HL-60 (cell line): ENCODE measurements around the gene CKAP2L.
A peak's percentile ranks its signal among the peaks of the same experiment; 100 is the strongest.

Source experiments
- DNase-seq, 2 experiments: peaks; one replicate each; pipeline ENCODE4 v3.0.0-alpha.2; 2010 to 2020; ENCODE audit warnings: low read depth in 1 of 2, low spot score in 1 of 2
- H3K27ac ChIP-seq: fragments of 250-450 bp; sonication (Bioruptor Pico); replicated peaks from 2 replicates; pipeline ENCODE4 v1.5.1; 2020; ENCODE audit warnings: mild to moderate bottlenecking, moderate library complexity
- H3K27me3 ChIP-seq: fragments of 250-450 bp; sonication (Bioruptor Pico); 2 replicates; pipeline ENCODE4 v1.5.1; 2021; ENCODE audit warnings: mild to moderate bottlenecking, moderate library complexity; ENCODE audit not compliant: insufficient read depth, poor library complexity, severe bottlenecking
- H3K4me3 ChIP-seq: replicated peaks from 2 replicates; pipeline ENCODE4 v1.5.1; 2011; ENCODE audit warnings: mild to moderate bottlenecking, control low read depth, low read length; ENCODE audit not compliant: insufficient read depth
- CTCF ChIP-seq: IDR thresholded peaks from one replicate; pipeline ENCODE4 v1.5.1; 2011; ENCODE audit warnings: low read length, control low read depth, inconsistent platforms; ENCODE audit not compliant: insufficient read depth
- GABPA ChIP-seq: IDR thresholded peaks from 2 replicates; pipeline ENCODE4 v1.6.1; 2012; ENCODE audit warnings: low read depth
- POLR2AphosphoS5 ChIP-seq: IDR thresholded peaks from 2 replicates; pipeline ENCODE4 v1.6.1; 2012; ENCODE audit warnings: low read depth
- REST ChIP-seq: IDR thresholded peaks from 2 replicates; pipeline ENCODE4 v1.6.1; 2012; ENCODE audit warnings: low read depth; ENCODE audit not compliant: insufficient replicate concordance
- SPI1 ChIP-seq: IDR thresholded peaks from 2 replicates; pipeline ENCODE4 v1.6.1; 2012; ENCODE audit warnings: low read depth, mild to moderate bottlenecking, borderline replicate concordance

CKAP2L gene

GRCh38 chr2:112691881-112692281, 72.5 kb downstream of the CKAP2L start:
- Histone ChIP-seq H3K27me3 (no peaks in the 10 kb centered on the region), H3K27ac (0 out of 2 replicates have a peak overlapping the region, but pooled peaks have one; percentile 15), H3K4me3 (no peak overlapping the region)
- no peak for DNase-seq
- TF ChIP-seq GABPA (no peak), CTCF (no peak), SPI1 (no peak), POLR2AphosphoS5 (no peak), REST (no peak)

GRCh38 chr2:112690853-112691401, 73.5 kb downstream of the CKAP2L start:
- Histone ChIP-seq H3K27me3 (no peaks in the 10 kb centered on the region), H3K4me3 (no peak overlapping the region), H3K27ac (peak overlapping the region; percentile 64)
- peak; percentile 86 to 96 for DNase-seq
- no peak for TF ChIP-seq GABPA
- peak; percentile 88 for TF ChIP-seq POLR2AphosphoS5
- TF ChIP-seq CTCF: peak; percentile 48
- no peak for TF ChIP-seq REST
- no peak for TF ChIP-seq SPI1

- Histone ChIP-seq H3K27me3 (no peaks in the 10 kb centered on the region), H3K27ac (no peak overlapping the region), H3K4me3 (no peak overlapping the region)
- no peak for DNase-seq
- TF ChIP-seq POLR2AphosphoS5 (no peak), CTCF (no peak), SPI1 (no peak), GABPA (no peak), REST (no peak)
Measured at GRCh38 chr2:112688086-112688880, 76.1 kb downstream of the CKAP2L start.
